HG02840 (cell line): ENCODE measurements around the gene COL4A1.
"Not testable (repeated sequence)": the region's sequence is repeated elsewhere in the genome, so short reads cannot be mapped to it uniquely, and the experiment has no call there.

Experiments
- ATAC-seq: cut with Tn5 transposase; IDR thresholded peaks from one replicate; pipeline ENCODE4 v1.9.1; 2021; ENCODE audit warnings: mild to moderate bottlenecking, moderate library complexity, moderate number of reproducible peaks; ENCODE audit not compliant: unreplicated experiment, low FRiP score

COL4A1 gene

DNA sequence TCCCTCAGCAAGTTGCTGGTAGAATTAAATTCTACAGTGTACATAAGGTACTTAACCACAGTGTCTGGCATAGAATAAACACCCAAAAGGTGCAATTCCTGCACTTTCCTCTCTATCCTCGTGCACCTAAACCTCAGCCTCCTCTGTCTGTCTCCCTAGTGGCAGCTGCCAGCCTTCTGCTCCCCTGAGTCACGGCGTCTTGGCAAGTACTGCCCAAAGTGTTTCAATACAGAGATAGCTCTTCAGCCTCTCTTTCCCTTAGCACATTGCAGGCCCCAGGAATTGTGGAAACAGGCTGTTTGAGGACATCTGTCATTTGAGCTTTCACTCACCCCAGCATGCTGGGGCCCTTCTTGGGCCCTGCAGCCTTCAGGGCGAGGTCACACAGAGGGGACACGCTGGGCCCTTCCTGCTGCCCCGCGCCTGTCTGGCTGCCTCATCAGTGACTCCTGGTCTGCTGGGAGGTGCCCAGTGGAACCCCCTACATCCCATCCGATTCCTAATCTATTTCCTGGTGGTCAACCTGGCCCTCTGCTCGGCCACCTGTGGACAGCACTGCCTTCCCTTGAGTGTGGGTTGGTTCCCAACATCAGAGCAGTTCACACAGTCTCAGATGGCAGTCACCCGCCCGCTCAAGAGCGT is 19.4 kb upstream of the COL4A1 start:
- no peak for ATAC-seq

- no peak for ATAC-seq
These were observed 17.2 kb upstream of the COL4A1 start for GRCh38 chr13:110324026-110324749.

DNA sequence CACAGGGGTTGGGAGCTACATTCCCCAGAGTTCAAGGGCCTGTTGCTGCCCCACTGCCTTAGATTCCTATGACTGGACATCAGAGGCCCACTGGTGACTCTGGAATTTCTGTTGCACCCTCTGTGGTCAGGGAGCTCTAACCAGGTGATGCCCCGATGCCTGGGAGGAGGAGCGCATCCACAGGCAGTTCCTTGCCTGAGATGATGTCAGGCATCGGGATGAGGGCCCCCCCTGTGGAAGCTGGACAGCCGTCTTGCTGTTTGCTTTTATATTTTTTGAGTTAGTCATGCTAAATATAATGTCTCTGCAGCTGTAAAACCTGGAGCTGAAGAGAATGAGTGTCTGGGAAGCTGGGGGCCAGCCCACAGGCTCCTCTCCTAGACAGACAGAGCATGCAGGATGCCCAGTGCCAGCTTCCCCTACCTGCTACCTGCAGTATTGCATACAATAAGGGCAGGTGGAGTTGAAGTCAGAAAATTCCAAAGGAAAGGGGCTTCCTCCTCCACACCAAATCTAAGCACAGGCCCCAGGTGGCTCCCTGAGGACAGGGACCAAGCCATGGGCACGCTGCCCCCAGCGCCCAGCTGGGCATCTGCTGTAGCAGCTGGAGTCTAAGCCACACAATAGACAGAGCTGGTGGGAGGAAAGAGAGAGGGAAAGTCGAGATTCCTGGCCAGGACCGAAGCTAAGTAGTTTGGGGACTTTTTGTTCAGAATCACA is 16.4 kb upstream of the COL4A1 start:
- no peak for ATAC-seq

- no peak for ATAC-seq
These were observed 15.8 kb upstream of the COL4A1 start for GRCh38 chr13:110322828-110323171.

DNA sequence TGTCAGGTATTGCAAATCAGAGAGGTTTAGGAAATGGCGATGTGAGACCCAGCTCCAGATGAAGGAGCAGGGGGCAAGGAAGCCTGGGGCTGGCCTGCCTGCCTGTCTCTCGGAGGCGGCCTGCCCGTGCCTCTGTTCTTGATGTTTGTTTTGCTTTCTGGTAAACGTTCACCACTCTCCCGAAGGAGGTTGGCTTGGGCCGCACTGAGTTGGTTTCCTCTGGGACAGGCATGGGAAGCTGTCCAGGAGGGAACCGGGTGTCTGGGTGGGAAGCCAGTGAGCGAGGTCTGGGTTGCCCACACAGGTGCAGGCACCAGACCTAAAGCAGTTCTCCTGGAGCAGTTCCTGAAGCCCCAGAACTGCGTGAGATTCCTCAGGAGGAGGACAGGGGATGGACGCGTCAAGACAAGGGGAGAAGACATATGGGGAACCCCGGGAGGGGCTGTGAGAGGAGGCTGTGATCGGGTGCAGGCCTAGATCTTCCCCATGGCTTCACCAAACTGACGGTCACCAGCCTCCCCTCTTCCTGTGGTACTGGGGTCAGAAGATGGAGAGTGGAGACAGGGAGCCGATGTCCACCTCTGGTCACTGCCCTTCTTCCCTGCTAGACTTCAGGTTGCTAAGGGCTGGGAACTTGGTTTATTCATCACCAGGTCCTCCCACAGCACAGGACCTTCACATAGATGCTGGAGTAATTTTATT is 15.3 kb upstream of the COL4A1 start:
- ATAC-seq: no peak

- ATAC-seq: not testable (repeated sequence)
These were observed 14.6 kb upstream of the COL4A1 start for GRCh38 chr13:110321573-110321972.

DNA sequence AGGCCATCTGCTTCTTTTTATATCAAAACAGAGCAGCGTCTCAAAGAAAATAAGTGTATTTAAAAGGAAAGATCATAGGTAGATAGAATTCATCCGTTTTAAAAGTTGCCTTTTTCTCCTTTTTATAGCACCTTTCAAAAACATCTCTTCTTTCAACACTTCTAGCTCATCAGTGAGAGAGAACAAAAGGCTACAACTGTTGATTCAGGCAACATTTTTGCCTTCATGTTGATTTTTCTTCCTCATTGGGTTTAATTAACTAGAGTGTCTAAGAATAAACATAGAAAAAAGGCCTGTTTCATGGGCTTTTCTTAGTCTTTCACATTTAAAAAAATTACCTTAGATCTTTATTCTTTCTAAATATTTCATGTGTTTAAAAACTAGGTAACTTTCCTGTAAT is 13.7 kb upstream of the COL4A1 start:
- no peak for ATAC-seq

DNA sequence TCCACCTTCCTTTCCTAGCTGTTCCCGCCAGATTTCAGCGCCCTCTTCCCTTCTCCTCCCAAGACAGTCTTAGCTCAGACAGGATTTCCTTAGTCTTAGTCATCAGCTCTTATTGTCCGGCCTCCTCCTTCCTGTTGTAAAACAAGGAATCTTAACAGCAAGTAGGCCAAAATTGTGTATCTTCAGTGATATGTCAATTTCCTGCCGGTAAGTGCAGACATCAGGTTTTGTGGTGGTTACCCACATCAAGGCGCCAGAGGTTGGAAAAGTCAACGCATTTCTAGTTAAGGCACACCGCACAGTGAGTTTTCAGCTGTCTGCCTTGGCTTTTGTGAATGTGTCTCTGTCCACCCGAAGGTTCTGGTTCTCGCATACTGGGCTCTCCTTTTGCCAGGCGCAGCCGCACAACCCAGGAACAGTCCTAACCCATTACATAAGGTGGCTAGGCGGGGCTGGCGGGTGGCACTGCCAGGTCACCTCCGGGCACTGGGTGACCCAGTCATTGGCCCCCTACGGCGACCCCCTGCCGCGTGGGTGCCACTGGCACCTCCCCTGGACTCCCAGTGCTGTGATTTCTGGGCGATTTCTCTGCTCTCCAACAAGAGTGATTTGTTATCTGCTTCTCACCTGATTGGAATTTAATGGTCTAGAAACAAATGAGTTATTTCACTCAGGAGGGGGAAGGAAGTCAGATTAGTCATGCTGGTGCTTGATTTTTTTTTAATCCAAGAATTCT is 13.0 kb upstream of the COL4A1 start:
- ATAC-seq: no peak

- ATAC-seq: no peak
These were observed 12.4 kb upstream of the COL4A1 start for GRCh38 chr13:110319397-110319773.

DNA sequence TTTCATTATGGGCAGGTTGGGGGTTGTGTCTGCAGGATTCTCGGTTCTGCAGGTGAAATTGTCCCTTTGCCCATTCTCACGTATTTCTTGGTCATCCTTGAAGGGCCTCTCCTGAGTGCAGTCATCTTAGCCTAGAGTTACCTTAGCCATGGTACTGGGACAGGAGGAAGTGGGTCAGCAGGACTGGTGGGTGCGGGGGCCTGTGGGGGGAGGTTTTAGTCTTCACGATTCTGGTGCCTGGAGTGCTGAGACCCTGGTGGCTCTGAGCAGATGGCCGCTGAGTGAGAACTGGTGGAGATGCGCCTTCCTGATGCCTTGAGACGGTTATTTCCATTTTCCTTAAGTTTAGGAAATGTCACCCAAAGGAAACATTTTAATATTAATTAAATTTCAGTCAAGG is 12.0 kb upstream of the COL4A1 start:
- no peak for ATAC-seq

DNA sequence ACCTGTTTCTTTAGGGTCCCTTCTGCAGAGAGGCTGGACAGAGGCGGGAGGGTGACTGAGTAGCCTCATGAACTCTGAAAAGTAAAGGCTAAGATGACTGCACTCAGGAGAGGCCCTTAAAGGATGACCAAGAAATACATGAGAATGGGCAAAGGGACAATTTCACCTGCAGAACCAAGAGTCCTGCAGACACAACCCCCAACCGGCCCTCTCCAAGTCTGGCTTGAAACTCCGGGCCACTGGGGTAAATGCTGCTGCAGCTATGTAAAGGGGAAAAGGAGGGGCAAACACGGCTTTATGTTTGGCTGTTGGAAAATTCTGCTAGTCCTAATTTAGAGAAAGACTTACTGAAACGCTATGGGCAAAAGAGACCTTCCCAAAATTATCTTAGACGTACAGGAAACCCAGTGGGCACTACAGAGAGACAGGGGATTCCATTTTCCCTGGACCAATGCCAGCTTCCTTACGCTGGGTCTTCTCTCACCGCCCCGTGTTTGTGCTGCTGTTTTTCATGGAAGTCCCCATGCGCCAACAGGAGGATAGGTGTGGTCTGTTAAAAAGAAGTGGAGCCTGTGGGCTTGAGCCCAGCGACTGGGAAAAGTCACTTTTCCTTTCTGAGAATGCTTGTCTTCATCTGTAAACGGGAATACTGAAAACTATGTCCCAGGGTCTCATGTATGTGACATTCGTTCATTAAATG is 10.7 kb upstream of the COL4A1 start:
- ATAC-seq: no peak

DNA sequence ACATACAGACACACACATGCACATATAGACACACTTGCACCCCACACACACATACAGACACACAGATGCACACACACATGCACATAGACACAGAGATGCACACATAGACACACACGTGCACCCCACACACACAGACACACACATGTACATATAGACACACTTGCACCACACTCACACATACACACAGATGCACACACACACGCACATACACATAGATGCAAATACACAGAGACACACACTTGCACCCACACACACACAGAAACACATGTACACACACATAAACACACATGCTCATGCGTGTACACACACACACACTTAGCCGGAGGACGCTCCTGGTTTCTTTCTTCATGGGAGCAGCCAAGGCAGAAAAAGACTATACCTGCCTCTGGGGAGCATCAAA is 10.1 kb upstream of the COL4A1 start:
- ATAC-seq: no peak

DNA sequence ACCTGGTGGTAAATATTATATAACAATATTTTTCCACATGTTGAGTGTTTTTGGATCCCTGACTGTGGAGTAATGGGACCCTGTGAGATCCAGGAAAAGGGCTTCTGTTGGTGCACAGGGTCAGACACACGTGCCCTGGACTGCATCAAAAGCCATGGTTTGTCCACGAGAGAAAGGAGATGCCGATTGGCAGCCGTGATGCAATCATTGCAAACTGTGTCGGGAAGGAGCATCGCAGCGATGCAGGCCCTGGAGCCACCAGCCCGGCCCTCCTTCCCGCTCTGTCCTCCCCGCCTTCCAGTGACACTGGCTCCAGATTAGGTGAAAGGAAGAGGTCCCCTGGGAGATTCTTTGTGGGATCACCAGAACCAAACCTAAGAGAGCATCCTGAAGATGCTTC is 9.2 kb upstream of the COL4A1 start:
- ATAC-seq: no peak

GRCh38 chr13:110314516-110315245 is 7.7 kb upstream of the COL4A1 start:
- ATAC-seq: no peak

GRCh38 chr13:110313733-110314132 is 6.8 kb upstream of the COL4A1 start:
- ATAC-seq: not testable (repeated sequence)

GRCh38 chr13:110313261-110313660 is 6.3 kb upstream of the COL4A1 start:
- ATAC-seq: not testable (repeated sequence)

- no peak for ATAC-seq
These were observed 5.5 kb upstream of the COL4A1 start for GRCh38 chr13:110312339-110313031.

DNA sequence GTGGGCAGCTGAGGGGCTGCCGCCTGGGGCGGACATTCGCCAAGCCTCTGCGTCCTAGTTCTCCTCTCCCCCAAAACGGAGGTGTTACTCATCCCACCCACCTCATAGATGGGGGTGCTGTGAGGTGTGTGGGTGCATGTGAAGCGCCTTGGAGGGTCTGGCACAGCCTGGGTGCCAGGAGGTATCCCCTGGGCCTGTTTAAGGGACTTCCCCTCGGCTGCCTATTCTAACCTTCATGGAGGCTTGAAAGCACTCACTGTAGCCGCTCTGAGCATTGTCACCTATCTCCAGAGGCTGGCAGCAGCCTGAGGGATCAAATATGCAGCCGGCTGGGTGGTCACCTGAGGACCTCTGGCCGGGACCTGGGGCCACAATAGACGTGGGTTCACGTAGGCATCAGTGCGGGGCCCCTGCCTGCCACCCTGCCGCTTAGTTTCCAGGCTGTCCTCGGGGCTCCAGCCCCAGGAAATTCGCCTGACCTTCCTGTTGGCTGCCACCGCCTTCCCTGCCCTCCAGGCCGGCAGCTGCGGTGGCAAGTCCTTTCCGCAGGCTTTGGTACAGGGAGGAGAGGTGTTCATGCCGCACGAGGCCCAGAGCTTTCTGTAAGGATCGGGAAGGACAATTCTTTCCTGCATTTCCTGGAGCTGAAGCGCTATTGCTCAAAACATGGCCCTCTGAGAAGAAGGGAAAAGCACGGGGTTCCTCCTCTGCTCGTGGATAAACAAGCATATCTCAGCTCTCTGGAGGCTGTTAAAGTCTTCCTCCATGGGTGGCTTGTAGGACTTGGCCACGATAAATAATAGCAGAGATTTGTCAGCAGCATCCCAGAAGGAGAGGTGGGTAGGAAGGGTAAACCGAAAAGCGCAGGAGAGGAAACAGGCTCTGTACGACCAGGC is 4.7 kb upstream of the COL4A1 start:
- no peak for ATAC-seq
